Liver (tissue), 3 donors: ENCODE results near the gene BLID.

ENCODE experiments used
- ATF3 ChIP-seq: IDR thresholded peaks from 2 replicates; pipeline ENCODE4 v1.6.1; 2016; ENCODE audit warnings: antibody characterized with exemption
- CTCF ChIP-seq: fragments of 150-350 bp; IDR thresholded peaks from 2 replicates; pipeline ENCODE4 v1.5.1; 2017; ENCODE audit warnings: improper control_type of control experiment, low read depth, low read length; ENCODE audit not compliant: missing input control
- EGR1 ChIP-seq, 2 donors: IDR thresholded peaks; 2 replicates each; pipeline ENCODE4 v1.6.1; 2016 to 2018; ENCODE audit warnings: antibody characterized with exemption in 2 of 2, low read depth in 2 of 2
- FOXA1 ChIP-seq: IDR thresholded peaks from 2 replicates; pipeline ENCODE4 v1.6.1; 2016; ENCODE audit warnings: antibody characterized with exemption
- GABPA ChIP-seq, 2 donors: IDR thresholded peaks in 1 of 2; conservative IDR thresholded peaks in 1 of 2; 2 replicates each; pipeline ENCODE4 v1.6.1; 2016; ENCODE audit warnings: antibody characterized with exemption in 2 of 2, mild to moderate bottlenecking in 1 of 2, moderate library complexity in 1 of 2
- JUND ChIP-seq, 2 donors: IDR thresholded peaks; 2 replicates each; pipeline ENCODE4 v1.6.1; 2016; ENCODE audit warnings: antibody characterized with exemption in 2 of 2
- MAX ChIP-seq: IDR thresholded peaks from 2 replicates; pipeline ENCODE4 v1.6.1; 2016; ENCODE audit warnings: antibody characterized with exemption
- NR2F2 ChIP-seq: IDR thresholded peaks from 2 replicates; pipeline ENCODE4 v1.6.1; 2016; ENCODE audit warnings: antibody characterized with exemption
- RAD21 ChIP-seq, 2 donors: IDR thresholded peaks; 2 replicates each; pipeline ENCODE4 v1.6.1; 2016; ENCODE audit warnings: antibody characterized with exemption in 2 of 2, mild to moderate bottlenecking in 2 of 2
- REST ChIP-seq: IDR thresholded peaks from 2 replicates; pipeline ENCODE4 v1.6.1; 2016; ENCODE audit warnings: antibody characterized with exemption, mild to moderate bottlenecking
- SP1 ChIP-seq: IDR thresholded peaks from 2 replicates; pipeline ENCODE4 v1.6.1; 2018; ENCODE audit warnings: antibody characterized with exemption, mild to moderate bottlenecking
- TAF1 ChIP-seq: conservative IDR thresholded peaks from 2 replicates; pipeline ENCODE4 v1.6.1; 2016; ENCODE audit warnings: antibody characterized with exemption, mild to moderate bottlenecking
- YY1 ChIP-seq: IDR thresholded peaks from 2 replicates; pipeline ENCODE4 v1.6.1; 2016; ENCODE audit warnings: antibody characterized with exemption, mild to moderate bottlenecking
- ZBTB33 ChIP-seq: IDR thresholded peaks from 2 replicates; pipeline ENCODE4 v1.6.1; 2016; ENCODE audit warnings: antibody characterized with exemption
- donor health status: healthy.
- donor health status: healthy.

DNA sequence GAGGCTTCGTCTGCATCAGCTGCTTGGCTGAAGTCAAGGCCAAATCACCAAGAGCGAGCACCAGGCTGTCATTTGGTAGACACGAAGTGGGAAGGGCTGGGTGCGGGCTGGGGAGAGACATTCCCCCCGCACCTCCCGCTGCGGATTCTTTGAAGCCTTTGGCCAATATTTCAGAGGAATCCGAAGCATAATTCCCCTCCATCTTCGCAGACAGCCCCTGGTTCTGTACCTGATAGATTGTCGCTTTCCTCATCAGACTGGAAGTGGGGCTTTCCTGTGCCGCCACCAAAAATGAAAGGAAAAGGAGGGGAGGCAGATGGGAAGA, 15.3 kb downstream of the BLID start:
- TF ChIP-seq CTCF (no peak), TAF1 (no peak), RAD21 (IDR thresholded peaks at IDR 0.05) (no peak), GABPA (IDR thresholded peaks at IDR 0.05 in 1 of 2, conservative IDR thresholded peaks at IDR 0.05 in 1 of 2) (no peak), YY1 (no peak), MAX (no peak), JUND (IDR thresholded peaks at IDR 0.05) (no peak), ATF3 (no peak), SP1 (no peak), FOXA1 (no peak), EGR1 (IDR thresholded peaks at IDR 0.05; ENCODE audit: low read depth in 2 of 2) (no peak), ZBTB33 (no peak), REST (no peak), NR2F2 (no peak)
